ENCODE measurements around the gene NMNAT3.

DNA sequence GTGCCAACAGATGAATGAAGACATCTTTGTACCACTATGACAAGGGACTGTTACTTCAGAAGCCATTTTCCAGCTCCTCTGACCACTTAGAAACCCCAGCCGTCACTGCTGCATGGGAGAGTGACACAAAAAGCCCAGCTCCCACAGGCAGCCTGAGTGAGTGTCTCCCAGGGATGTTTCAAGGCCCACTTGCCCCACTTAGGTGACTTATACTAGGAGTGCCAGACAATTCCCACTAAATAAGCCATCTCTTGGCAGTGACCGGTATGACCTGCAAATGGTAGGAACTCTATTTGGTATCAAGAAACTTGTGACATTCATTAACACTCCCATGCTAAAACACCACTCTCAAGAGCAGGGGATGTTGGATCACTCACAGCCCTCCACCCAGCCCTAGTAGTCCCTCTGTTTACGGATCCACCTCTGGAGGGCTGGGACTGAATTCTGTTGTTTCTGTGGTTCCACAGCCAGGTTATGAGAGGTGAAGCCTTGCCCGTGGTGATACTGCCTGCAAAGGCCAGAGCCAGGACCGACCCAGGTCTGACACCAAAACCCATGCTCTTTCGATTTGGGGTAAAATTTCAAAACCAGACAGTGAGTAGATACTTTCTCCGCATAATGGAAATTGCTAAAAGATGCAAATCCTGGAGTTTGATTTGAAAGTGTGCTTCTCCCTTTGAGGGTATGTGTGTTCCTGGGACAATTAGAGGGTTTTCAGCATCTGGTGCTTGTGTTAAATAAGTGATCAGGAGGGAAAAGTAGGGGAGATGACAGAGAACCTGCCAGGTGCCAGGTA lies 152.7 kb downstream of the NMNAT3 start:
- TF ChIP-seq EZH2 (IDR thresholded peaks at IDR 0.05; ENCODE audit: borderline replicate concordance, low read length): no peak
- TF ChIP-seq, protein P1, sequence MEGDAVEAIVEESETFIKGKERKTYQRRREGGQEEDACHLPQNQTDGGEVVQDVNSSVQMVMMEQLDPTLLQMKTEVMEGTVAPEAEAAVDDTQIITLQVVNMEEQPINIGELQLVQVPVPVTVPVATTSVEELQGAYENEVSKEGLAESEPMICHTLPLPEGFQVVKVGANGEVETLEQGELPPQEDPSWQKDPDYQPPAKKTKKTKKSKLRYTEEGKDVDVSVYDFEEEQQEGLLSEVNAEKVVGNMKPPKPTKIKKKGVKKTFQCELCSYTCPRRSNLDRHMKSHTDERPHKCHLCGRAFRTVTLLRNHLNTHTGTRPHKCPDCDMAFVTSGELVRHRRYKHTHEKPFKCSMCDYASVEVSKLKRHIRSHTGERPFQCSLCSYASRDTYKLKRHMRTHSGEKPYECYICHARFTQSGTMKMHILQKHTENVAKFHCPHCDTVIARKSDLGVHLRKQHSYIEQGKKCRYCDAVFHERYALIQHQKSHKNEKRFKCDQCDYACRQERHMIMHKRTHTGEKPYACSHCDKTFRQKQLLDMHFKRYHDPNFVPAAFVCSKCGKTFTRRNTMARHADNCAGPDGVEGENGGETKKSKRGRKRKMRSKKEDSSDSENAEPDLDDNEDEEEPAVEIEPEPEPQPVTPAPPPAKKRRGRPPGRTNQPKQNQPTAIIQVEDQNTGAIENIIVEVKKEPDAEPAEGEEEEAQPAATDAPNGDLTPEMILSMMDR (IDR thresholded peaks at IDR 0.05; ENCODE audit: low read length): no peak

All from OCI-LY1 (cell line).